ENCODE measurements around the gene SPTBN4.

GRCh38 chr19:40533508-40533907 lies 66.7 kb downstream of the SPTBN4 start:
- no peak for TF ChIP-seq CTCF (IDR thresholded peaks at IDR 0.05)
- no peak for TF ChIP-seq POLR2A (IDR thresholded peaks at IDR 0.05)
- no peak for TF ChIP-seq POLR2AphosphoS5 (IDR thresholded peaks at IDR 0.05)
